Upper lobe of right lung (tissue), 1 donor: ENCODE results near the gene GTF2F2. TPM values are rescaled to one million over a fixed set of nuclear protein-coding genes. Genes with fewer than 3 reads are reported as not detected.

ENCODE experiments used
- ATAC-seq: fragments of 200-7000 bp; cut with Tn5 transposase; one replicate; pipeline ENCODE4 v1.9.1; 2020; ENCODE audit warnings: mild to moderate bottlenecking, moderate library complexity
- DNase-seq: peaks from one replicate; pipeline ENCODE4 v3.0.0-alpha.2; 2020
- H3K27ac ChIP-seq: fragments of 200-600 bp; one replicate; pipeline ENCODE4 v1.8.0; 2022
- H3K27me3 ChIP-seq: fragments of 200-600 bp; one replicate; pipeline ENCODE4 v1.8.0; 2022; ENCODE audit warnings: mild to moderate bottlenecking
- H3K36me3 ChIP-seq: fragments of 200-600 bp; one replicate; pipeline ENCODE4 v1.8.0; 2022
- H3K4me1 ChIP-seq: fragments of 200-600 bp; one replicate; pipeline ENCODE4 v1.8.0; 2022
- H3K4me3 ChIP-seq: fragments of 200-600 bp; one replicate; pipeline ENCODE4 v1.8.0; 2022; ENCODE audit warnings: mild to moderate bottlenecking
- H3K9me3 ChIP-seq: fragments of 200-600 bp; one replicate; pipeline ENCODE4 v1.8.0; 2022
- CTCF ChIP-seq: fragments of 200-600 bp; IDR thresholded peaks from one replicate; pipeline ENCODE4 v1.8.0; 2022; ENCODE audit warnings: antibody characterized with exemption
- intact Hi-C: fragments of 100-400 bp; cut with DNase I; formaldehyde crosslinking; loops from one replicate; pipeline ENCODE4 v1.11.0; 2022
- total RNA-seq: library from RNA; stranded (reverse); fragmentation: NEBNext Ultra II Directional; extraction: Animal tissue kit (Norgen Biotek cat#: 25700); gene quantifications from one replicate; pipeline ENCODE4 v1.2.1, GENCODE V29; 2021
- donor health status: DM: no; HTN: yes; CAD: no; lungs with severe emphysema.

GTF2F2 gene
- total RNA-seq, 1 donor from 2014 or later: 14.6 TPM

GRCh38 chr13:45084515-45084914 is 35.8 kb upstream of the GTF2F2 start:
- no peak for TF ChIP-seq CTCF
- Histone ChIP-seq H3K36me3 (no peaks in the 10 kb centered on the region), H3K27ac (no peak overlapping the region), H3K4me3 (no peak overlapping the region), H3K4me1 (no peaks in the 10 kb centered on the region), H3K27me3 (no peaks in the 10 kb centered on the region), H3K9me3 (no peaks in the 10 kb centered on the region)
- intact Hi-C loops: no loop called here
- DNase-seq (no peak), ATAC-seq (no peak)

DNA sequence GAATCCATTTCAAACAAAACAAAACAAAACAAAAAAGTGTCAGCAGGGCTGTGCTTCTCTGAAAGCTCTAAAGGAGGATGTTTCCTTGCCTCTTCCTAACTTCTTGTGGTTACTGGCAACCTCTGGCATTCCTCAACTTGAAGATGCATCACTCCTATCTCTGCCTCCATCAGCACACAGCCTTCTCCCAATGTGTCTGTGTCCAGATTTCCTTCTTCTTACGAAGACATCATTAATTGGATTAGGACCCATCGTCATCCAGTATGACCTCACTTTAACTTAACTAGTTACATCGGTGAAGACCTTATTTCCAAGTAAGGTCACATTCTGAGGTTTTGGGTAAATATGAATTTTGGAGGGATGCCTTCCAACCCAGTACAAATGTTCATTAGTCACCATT is 33.8 kb upstream of the GTF2F2 start:
- H3K27ac ChIP-seq: no peak overlapping the region
- no peaks in the 10 kb centered on the region for H3K36me3 ChIP-seq
- no peak for TF ChIP-seq CTCF
- H3K4me1 ChIP-seq: no peaks in the 10 kb centered on the region
- DNase-seq (no peak), ATAC-seq (no peak)
- H3K27me3 ChIP-seq: no peaks in the 10 kb centered on the region
- intact Hi-C loops: no loop called here
- no peak overlapping the region for H3K4me3 ChIP-seq
- no peaks in the 10 kb centered on the region for H3K9me3 ChIP-seq

DNA sequence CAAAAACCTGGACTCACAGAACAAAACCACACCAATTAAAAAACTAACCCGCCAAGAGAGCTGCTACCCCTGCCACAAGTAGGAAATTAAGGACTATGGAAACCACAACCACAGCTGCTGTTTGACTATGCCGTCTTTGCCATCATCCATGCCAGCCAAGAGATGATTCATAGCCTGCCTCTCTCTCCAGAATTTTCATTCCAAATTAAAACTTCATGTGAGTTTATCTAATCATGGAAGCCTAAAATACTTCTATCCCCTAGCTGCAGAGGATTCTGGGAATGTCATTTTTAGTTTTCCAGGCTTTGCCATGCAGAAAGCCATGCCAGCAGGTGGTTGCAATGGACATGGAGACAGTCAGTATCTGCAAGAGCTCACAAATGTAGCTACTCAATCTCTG is 27.6 kb upstream of the GTF2F2 start:
- Histone ChIP-seq H3K4me3 (no peak overlapping the region), H3K27ac (no peak overlapping the region), H3K27me3 (no peaks in the 10 kb centered on the region), H3K4me1 (no peaks in the 10 kb centered on the region), H3K36me3 (no peaks in the 10 kb centered on the region), H3K9me3 (no peaks in the 10 kb centered on the region)
- TF ChIP-seq CTCF: no peak
- intact Hi-C loops: no loop called here
- DNase-seq: no peak
- ATAC-seq: no peak

- no peaks in the 10 kb centered on the region for H3K9me3 ChIP-seq
- intact Hi-C loops: no loop called here
- H3K4me3 ChIP-seq: no peak overlapping the region
- no peak for TF ChIP-seq CTCF
- no peaks in the 10 kb centered on the region for H3K4me1 ChIP-seq
- H3K36me3 ChIP-seq: no peaks in the 10 kb centered on the region
- DNase-seq: no peak
- H3K27me3 ChIP-seq: no peaks in the 10 kb centered on the region
- no peak overlapping the region for H3K27ac ChIP-seq
- no peak for ATAC-seq
These were observed 19.6 kb upstream of the GTF2F2 start for GRCh38 chr13:45100573-45101262.

DNA sequence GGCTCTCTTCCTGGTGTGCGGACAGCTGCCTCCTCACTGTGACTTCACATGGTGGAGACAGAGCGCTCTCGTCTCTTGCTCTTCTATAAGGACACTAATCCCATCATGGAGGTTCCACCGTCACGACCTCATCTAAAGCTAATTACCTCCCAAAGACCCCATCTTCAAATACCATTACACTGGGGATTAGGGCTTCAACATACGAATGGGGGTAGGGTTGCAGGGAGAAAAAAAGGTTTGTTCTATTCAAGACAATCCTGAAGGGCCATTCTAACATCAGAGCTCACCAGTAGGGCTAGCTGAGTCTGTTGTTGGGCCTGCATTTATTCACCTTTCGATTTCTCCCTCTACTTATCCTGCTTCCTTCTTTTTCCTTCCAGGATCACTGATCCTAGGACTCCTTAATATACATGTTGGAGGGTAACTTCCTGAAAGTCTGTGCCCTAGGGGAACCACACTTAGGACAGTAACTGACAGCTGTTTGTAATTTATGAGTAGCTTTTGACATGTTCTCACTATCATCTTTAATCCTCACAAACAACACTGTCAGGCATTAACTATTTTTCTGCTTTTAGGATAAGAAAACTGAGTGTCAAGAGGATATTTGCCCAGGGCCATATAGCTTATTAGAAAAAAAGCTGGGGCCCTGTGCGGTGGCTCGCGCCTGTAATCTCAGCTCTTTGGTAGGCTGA is 18.8 kb upstream of the GTF2F2 start:
- Histone ChIP-seq H3K36me3 (no peaks in the 10 kb centered on the region), H3K27me3 (no peaks in the 10 kb centered on the region), H3K9me3 (no peaks in the 10 kb centered on the region), H3K4me3 (no peak overlapping the region), H3K27ac (no peak overlapping the region), H3K4me1 (no peaks in the 10 kb centered on the region)
- TF ChIP-seq CTCF: no peak
- intact Hi-C loops: no loop called here
- DNase-seq (no peak), ATAC-seq (no peak)
